GM12891 (cell line): ENCODE results near the gene SPG21.

Source experiments
- DNase-seq: peaks from one replicate; pipeline ENCODE4 v3.0.0; 2011; ENCODE audit warnings: low spot score; ENCODE audit not compliant: insufficient read length
- FAIRE-seq: peaks from 2 replicates; lab custom pipeline; 2011; peaks lifted over from hg19 to GRCh38; lab: Jason Lieb, UNC
- PAX5 ChIP-seq: IDR thresholded peaks from 2 replicates; pipeline ENCODE4 v1.6.1; 2011; ENCODE audit warnings: low read length, moderate library complexity, mild to moderate bottlenecking; ENCODE audit not compliant: insufficient read depth, severe bottlenecking
- POLR2A ChIP-seq: IDR thresholded peaks from 2 replicates; pipeline ENCODE4 v1.6.1; 2011; ENCODE audit warnings: low read depth, low read length, control low read depth
- POLR2AphosphoS5 ChIP-seq: IDR thresholded peaks from 2 replicates; pipeline ENCODE4 v1.6.1; 2011; ENCODE audit warnings: low read depth, low read length, control low read depth
- POU2F2 ChIP-seq: IDR thresholded peaks from 2 replicates; pipeline ENCODE4 v1.6.1; 2011; ENCODE audit warnings: low read depth, mild to moderate bottlenecking, control low read depth, low read length, moderate library complexity
- SPI1 ChIP-seq: IDR thresholded peaks from 2 replicates; pipeline ENCODE4 v1.6.1; 2011; ENCODE audit warnings: low read depth, low read length, control low read depth
- TAF1 ChIP-seq: IDR thresholded peaks from 2 replicates; pipeline ENCODE4 v1.6.1; 2011; ENCODE audit warnings: low read depth, low read length, control low read depth

Gene SPG21

GRCh38 chr15:64970698-64971097 is 19.0 kb downstream of the SPG21 start:
- FAIRE-seq (no peak), DNase-seq (no peak)
- TF ChIP-seq POLR2AphosphoS5 (no peak), PAX5 (no peak), POU2F2 (no peak), TAF1 (no peak), POLR2A (no peak), SPI1 (no peak)

GRCh38 chr15:64969401-64969800 is 20.3 kb downstream of the SPG21 start:
- TF ChIP-seq SPI1, result no peak
- TF ChIP-seq POLR2AphosphoS5, result no peak
- TF ChIP-seq POLR2A, result no peak
- TF ChIP-seq POU2F2, result no peak
- no peak for TF ChIP-seq PAX5
- no peak for TF ChIP-seq TAF1
- no peak for FAIRE-seq

GRCh38 chr15:64961013-64961412 is 28.7 kb downstream of the SPG21 start:
- no peak for FAIRE-seq
- no peak for DNase-seq
- TF ChIP-seq TAF1, result no peak
- no peak for TF ChIP-seq POU2F2
- TF ChIP-seq POLR2A, result no peak
- TF ChIP-seq PAX5, result no peak
- TF ChIP-seq SPI1, result no peak
- no peak for TF ChIP-seq POLR2AphosphoS5

More at GRCh38 chr15:64969401-64969800, 20.3 kb downstream of the SPG21 start:
- DNase-seq, result no peak

- DNase-seq, result no peak
- FAIRE-seq, result no peak
- TF ChIP-seq POLR2A, result no peak
- TF ChIP-seq POU2F2, result no peak
- TF ChIP-seq TAF1, result no peak
- TF ChIP-seq POLR2AphosphoS5, result no peak
- no peak for TF ChIP-seq PAX5
- TF ChIP-seq SPI1, result no peak
Measured at GRCh38 chr15:64960153-64960552, 29.6 kb downstream of the SPG21 start.

- no peak for FAIRE-seq
- no peak for DNase-seq
- TF ChIP-seq POLR2AphosphoS5 (no peak), POU2F2 (no peak), TAF1 (no peak), POLR2A (no peak), SPI1 (no peak), PAX5 (no peak)
Measured at GRCh38 chr15:64959128-64959527, 30.6 kb downstream of the SPG21 start.

- TF ChIP-seq SPI1 (no peak), POLR2AphosphoS5 (no peak), TAF1 (no peak), POLR2A (no peak), POU2F2 (no peak), PAX5 (no peak)
- DNase-seq, result no peak
- FAIRE-seq, result no peak
Measured at GRCh38 chr15:64954395-64954794, 35.3 kb downstream of the SPG21 start.

GRCh38 chr15:64951777-64952418 is 37.8 kb downstream of the SPG21 start:
- DNase-seq (no peak), FAIRE-seq (no peak)
- no peak for TF ChIP-seq POLR2AphosphoS5
- TF ChIP-seq TAF1, result no peak
- TF ChIP-seq POU2F2, result no peak

- DNase-seq, result no peak
- FAIRE-seq, result no peak
- no peak for TF ChIP-seq POU2F2
- no peak for TF ChIP-seq TAF1
- TF ChIP-seq POLR2A, result no peak
- TF ChIP-seq PAX5, result no peak
- TF ChIP-seq POLR2AphosphoS5, result no peak
- TF ChIP-seq SPI1, result no peak
Measured at GRCh38 chr15:64950888-64951287, 38.8 kb downstream of the SPG21 start.

GRCh38 chr15:64949383-64950186 is 40.1 kb downstream of the SPG21 start:
- no peak for TF ChIP-seq SPI1
- no peak for TF ChIP-seq POLR2A
- TF ChIP-seq TAF1, result no peak
- no peak for TF ChIP-seq POU2F2
- no peak for TF ChIP-seq POLR2AphosphoS5
- TF ChIP-seq PAX5, result no peak
- FAIRE-seq (no peak), DNase-seq (no peak)
